ENCODE measurements around the gene KRT15.

Gene KRT15

DNA sequence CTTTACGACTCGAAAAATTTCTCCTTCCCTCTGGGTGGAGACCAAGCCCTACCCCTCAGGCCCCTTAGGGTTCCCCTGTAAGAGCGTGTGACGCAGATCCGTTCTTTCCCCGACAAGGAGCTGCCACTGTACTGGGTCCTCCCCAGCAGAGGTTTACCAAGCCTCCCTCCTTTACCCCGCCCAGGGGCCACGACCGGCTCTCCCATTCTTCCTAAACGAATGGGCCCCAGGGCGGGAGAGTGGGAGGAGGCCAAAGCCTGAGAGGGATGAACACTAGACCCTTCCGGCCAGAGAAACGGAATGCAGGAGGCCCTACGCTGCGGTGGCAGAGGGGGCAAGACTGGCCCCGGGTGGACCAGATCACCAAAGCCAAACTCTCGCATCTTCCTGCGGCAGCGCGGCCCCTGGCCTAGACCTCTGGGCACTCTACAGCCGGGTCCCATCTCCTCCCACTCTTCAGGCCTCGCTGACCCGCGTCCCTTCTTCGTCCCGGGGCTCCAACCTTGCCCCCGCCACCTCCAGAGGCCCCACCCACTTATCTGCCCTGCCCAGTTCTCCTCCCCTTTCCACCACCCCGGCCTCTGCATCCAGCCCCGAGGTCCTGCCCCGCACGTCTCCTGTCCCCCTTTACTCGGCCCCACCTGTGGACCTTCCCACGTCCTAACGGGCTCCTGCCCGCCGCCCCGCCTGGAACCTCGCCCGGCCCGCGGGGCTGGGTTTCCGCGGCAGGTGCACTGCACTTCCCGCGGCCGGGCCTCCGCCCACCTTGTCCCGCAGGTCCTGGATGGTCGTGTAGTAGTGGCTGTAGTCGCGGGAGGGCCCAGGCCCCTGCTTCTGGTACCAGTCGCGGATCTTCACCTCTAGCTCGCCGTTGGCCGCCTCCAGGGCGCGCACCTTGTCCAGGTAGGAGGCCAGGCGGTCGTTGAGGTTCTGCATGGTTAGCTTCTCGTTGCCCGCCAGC lies 8.7 kb upstream of the KRT15 start:
- no peak for DNase-seq (ENCODE audit: low read depth in 2 of 3, low spot score in 2 of 3)

- DNase-seq (ENCODE audit: low read depth in 2 of 3, low spot score in 2 of 3): no peak
These were observed 5.6 kb upstream of the KRT15 start for GRCh38 chr17:41524261-41524660.

GRCh38 chr17:41523787-41524186 lies 5.1 kb upstream of the KRT15 start:
- DNase-seq (ENCODE audit: low read depth in 2 of 3, low spot score in 2 of 3): no peak

DNA sequence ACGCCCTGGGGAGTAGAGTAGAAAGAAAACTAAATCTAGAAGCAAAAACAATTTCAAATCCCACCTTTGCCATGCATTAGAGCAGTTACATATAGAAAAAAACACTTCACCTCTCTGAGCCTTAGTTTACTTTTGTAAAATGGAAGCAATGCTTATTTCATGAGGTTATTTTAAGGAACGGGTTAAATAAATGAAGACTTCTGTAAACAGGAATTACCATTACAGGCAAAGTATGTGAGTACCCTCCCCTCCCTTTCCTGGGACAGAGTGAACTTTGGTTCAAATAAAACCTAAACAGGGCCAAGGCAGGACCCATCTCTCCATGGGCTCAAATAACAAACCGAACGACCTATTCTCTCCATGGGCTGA lies 4.5 kb upstream of the KRT15 start:
- no peak for DNase-seq (ENCODE audit: low read depth in 2 of 3, low spot score in 2 of 3)

DNA sequence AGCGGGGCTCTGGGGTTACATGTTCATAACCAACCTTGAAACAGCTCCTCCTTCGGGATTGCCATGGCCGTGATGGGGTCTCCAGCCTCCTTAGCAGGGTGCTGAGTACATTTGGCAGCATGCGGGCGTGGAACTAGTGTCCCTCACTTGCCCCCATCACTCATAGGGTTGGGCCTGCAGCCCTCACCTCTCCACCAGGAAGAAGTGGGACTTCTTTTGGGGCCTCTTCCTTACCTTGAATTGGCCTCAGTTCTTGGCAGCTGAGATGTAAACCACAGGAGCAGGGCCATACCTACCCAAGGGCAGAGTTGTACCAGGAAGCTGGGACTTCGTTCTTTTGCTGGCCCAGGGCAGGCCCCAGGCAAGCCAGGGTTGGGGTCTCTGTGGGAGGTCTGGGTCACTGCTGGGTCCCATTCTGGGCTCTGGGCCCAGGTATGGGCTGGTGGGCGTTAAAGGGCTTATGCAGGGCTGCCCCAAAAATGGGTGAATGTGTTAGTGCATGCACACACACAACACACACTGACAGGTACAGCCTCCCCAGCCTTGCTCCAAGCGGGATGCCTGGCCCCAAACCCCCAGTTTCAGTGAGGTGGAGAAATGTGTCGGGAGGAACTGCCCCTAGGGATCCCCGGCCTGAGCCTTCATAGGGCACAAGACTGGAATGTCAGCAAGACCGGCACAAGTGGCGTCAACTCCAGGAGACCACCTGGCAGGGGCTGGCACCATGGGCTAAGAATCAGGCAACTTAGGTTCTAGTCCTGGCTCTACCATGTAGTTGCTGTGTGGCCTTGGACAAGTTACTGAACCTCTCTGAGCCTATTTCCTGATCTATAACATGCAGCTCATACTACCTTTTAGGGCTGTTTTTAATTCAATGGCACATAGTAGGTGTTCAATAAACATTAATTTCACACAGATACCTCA lies 3.9 kb upstream of the KRT15 start:
- no peak for DNase-seq (ENCODE audit: low read depth in 2 of 3, low spot score in 2 of 3)

- no peak for DNase-seq (ENCODE audit: low read depth in 2 of 3, low spot score in 2 of 3)
These were observed 3.0 kb upstream of the KRT15 start for GRCh38 chr17:41521574-41522261.

DNA sequence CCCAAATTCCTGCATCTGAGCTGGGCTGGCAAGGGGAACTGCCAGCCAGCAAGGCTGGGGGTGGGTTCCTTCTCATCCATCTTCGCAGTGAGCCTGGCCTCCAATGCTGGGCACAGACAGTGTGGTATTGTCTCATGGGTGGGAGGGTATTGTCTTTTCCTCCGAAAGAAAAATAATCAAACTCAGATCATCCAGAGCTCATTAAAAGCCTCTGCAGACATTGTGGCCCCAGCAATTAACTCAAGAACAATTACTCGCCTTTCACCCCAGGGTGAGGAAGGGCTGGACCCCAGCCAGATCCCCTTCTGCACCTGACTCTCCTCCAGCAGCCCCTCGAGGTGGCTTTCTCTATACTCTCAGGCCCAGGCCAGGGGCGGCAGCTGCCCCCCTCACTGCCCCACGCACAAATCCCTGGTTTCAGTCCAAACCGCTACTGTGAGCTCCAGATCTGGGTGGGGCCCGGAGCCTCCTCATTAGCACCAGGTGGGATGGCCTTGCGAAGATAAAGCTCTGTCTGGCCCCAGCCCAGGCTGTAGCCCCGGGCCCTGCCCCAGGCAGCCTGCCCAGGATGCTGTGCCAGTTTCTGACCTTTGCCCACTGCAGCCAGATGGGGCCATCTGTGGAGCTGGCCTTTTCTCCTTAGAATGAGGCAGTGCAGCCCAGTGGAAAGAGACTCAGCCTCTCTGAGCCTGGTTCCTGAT lies 2.3 kb upstream of the KRT15 start:
- no peak for DNase-seq (ENCODE audit: low read depth in 2 of 3, low spot score in 2 of 3)

GRCh38 chr17:41519501-41520224 lies 973 bp upstream of the KRT15 start:
- DNase-seq (ENCODE audit: low read depth in 2 of 3, low spot score in 2 of 3): no peak

DNA sequence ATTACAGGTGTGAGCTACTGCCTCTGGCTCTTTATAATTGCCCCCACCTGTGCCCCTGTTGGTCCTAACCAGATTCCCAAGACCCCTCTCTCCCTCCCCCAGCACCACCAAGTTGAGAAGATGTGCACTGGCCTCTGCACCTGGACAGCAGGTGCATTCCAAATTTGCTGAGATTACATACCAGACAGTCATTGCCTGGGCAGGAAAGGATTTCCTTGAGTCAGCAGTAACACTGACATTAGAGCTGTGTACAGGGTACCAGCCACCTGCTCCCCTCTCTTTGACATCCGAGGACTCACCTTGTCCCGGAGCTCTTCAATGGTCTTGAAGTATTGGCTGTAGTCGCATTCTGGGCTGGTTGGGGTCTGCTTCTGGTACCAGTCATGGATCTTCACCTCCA lies 659 bp downstream of the KRT15 start:
- no peak for DNase-seq (ENCODE audit: low read depth in 2 of 3, low spot score in 2 of 3)

- no peak for DNase-seq (ENCODE audit: low read depth in 2 of 3, low spot score in 2 of 3)
These were observed 1.8 kb downstream of the KRT15 start for GRCh38 chr17:41516830-41517283.

- DNase-seq (ENCODE audit: low read depth in 2 of 3, low spot score in 2 of 3): no peak
These were observed 2.4 kb downstream of the KRT15 start for GRCh38 chr17:41516147-41516829.

- DNase-seq (ENCODE audit: low read depth in 2 of 3, low spot score in 2 of 3): no peak
These were observed 5.5 kb downstream of the KRT15 start for GRCh38 chr17:41513168-41513547.

- DNase-seq (ENCODE audit: low read depth in 2 of 3, low spot score in 2 of 3): no peak
These were observed 6.0 kb downstream of the KRT15 start for GRCh38 chr17:41512546-41513167.

DNA sequence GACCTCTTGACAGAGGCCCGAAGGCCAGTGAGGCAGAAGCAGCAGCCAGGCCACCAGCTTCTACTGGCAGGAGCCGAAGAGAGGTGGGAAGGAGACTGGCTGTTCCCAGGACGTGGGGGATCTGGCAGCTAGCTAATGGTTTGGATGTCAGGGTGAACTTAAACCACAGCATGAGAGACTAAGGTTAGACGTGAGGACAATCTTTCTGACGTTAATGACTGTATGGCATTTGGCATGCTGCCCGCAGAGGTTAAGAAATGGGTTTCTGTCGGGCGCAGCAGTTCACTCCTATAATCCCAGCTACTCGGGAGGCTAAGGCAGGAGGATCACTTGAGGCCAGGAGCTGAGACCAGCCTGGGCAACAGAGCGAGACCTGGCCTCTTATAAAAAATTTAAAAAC lies 7.0 kb downstream of the KRT15 start:
- no peak for DNase-seq (ENCODE audit: low read depth in 2 of 3, low spot score in 2 of 3)

DNA sequence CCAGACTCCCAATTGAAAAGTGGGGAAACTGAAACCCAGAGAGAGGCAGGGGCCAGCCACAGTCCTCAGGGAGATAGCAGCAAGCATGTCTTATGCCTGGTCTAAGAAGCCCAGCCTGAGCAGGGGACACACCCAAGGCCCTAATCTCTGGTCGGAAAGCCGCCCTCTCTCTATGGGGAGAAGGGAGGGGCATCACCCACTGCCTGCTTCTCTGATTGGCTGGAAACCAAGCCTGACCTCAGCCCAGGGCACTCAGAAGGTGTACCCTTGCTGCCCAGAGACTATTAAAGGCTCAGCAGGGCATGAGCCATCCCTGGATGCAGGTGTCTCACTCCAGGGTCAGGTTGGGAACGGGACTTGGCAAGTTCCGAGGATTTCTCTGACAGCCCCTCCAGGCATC lies 7.6 kb downstream of the KRT15 start:
- DNase-seq (ENCODE audit: low read depth in 2 of 3, low spot score in 2 of 3): no peak

DNA sequence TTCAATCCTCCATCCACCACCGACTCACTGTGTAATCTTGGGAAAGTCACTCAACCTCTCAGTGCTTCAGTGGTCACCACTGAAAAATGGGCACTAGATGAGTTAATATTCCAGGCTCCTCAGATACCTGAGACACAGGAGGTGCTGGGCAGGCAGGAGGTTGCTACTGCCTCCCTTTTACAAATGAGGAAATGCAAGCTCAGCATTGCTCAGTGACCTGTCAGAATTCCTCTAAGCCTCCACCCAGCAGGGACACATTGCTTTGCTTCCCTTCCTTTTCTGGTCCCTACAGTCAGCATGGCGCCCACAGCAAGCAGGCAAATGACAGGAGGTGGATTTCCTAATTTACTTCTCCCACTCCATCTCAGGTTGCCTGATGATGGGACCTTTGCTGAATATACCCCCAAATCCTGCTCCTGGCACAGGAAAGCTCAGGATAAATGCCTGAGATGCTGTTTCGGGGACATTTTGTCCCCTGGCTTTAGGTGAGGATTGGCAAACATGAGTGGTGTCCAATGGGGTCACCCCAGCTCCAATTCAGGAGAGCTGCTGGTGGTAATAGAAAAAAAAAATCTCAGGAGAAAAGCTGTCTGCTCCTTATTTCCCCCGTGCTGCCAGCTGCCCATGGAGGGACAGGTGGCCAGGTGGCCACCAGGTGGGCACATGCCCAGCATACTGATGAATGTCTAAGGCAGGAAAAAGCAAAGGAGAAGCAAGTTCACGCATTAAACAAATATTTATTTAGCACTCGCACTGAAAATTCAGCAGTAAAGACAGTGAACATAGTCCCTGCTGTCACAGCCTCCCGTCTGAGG lies 8.2 kb downstream of the KRT15 start:
- DNase-seq (ENCODE audit: low read depth in 2 of 3, low spot score in 2 of 3): no peak

GRCh38 chr17:41507315-41507880 lies 11.3 kb downstream of the KRT15 start:
- DNase-seq (ENCODE audit: low read depth in 2 of 3, low spot score in 2 of 3): no peak
